ENCODE measurements around the gene OVCH1. TPM values are rescaled to one million over a fixed set of nuclear protein-coding genes. Genes with fewer than 3 reads are reported as not detected.

OVCH1 gene
- total and polyA plus RNA-seq, 9 of the 15 experiments (the other 6 are each of a cell fraction or from before 2014, with no cell fraction given), result not detected

- intact Hi-C loops (cut with micrococcal nuclease) (no loop called here), in situ Hi-C loops (cut with MboI) (no loop called here)
- H2AFZ ChIP-seq (ENCODE audit: low read depth, low read length), result no peak overlapping the region
- 0% methylated on average over 6 of the region's 6 CpGs for WGBS (ENCODE audit: insufficient coverage, low coverage, missing lambda C conversion rate)
- no peaks in the 10 kb centered on the region for H3K79me2 ChIP-seq (ENCODE audit: control insufficient read depth, insufficient read depth, low read length)
- ATAC-seq (no peak), FAIRE-seq (no peak), DNase-seq (ENCODE audit: extremely low read depth in 1 of 4, low spot score in 3 of 4) (no peak)
- BruUV-seq (replicated peaks), result no TSS peak
- H3K9me3 ChIP-seq (replicated peaks; ENCODE audit: control insufficient read depth, insufficient read depth, low read depth, low read length), result no peaks in the 10 kb centered on the region
- POLR2A ChIA-PET, result no interaction called here
- no peaks in the 10 kb centered on the region for H3K9me1 ChIP-seq (ENCODE audit: control insufficient read depth, insufficient read depth, low read length)
- H4K20me1 ChIP-seq (replicated peaks; ENCODE audit: control insufficient read depth, insufficient read depth, low read length), result no peaks in the 10 kb centered on the region
- CTCF ChIA-PET (ENCODE audit: low intra/inter-chr PET ratio), result no interaction called here
- no peak overlapping the region for H3K4me3 ChIP-seq
- no peak overlapping the region for H3K27ac ChIP-seq (ENCODE audit: extremely low read depth, low read depth, low read length)
- no peaks in the 10 kb centered on the region for H3K36me3 ChIP-seq (ENCODE audit: control insufficient read depth, insufficient read depth, low read length)
- H3K4me2 ChIP-seq (ENCODE audit: insufficient read depth, low read length), result no peak overlapping the region
- H3K9ac ChIP-seq (ENCODE audit: insufficient read depth in 1 of 2, low read depth in 2 of 2, low read length in 2 of 2), result no peak overlapping the region
- H3K4me1 ChIP-seq (replicated peaks in 1 of 2; ENCODE audit: control insufficient read depth in 2 of 2, insufficient read depth in 2 of 2, low read length in 2 of 2), result no peaks in the 10 kb centered on the region
- TF ChIP-seq ESRRA (IDR thresholded peaks at IDR 0.05; ENCODE audit: borderline replicate concordance, low read depth) (no peak), FOXK1 (CRISPR knock-in tag; IDR thresholded peaks at IDR 0.05; ENCODE audit: borderline replicate concordance) (no peak), ARID2 (IDR thresholded peaks at IDR 0.05) (no peak), GTF2A2 (tag; IDR thresholded peaks at IDR 0.05) (no peak), MEIS2 (IDR thresholded peaks at IDR 0.05; ENCODE audit: partially characterized antibody) (peak; percentile 12)
- H3K27me3 ChIP-seq (ENCODE audit: control insufficient read depth in 2 of 2, insufficient read depth in 2 of 2, low read length in 2 of 2), result peaks cover 4 to 13% of the 10 kb centered on the region in 2 experiments; a peak in 2 of 5 replicates
These were observed 4.6 kb downstream of the OVCH1 start for GRCh38 chr12:29492891-29493290.

- ATAC-seq (no peak), FAIRE-seq (no peak), DNase-seq (ENCODE audit: extremely low read depth in 1 of 4, low spot score in 3 of 4) (no peak)
- Histone ChIP-seq H2AFZ (ENCODE audit: low read depth, low read length) (no peak overlapping the region), H3K4me1 (replicated peaks in 1 of 2; ENCODE audit: control insufficient read depth in 2 of 2, insufficient read depth in 2 of 2, low read length in 2 of 2) (no peaks in the 10 kb centered on the region), H4K20me1 (replicated peaks; ENCODE audit: control insufficient read depth, insufficient read depth, low read length) (no peaks in the 10 kb centered on the region), H3K9ac (ENCODE audit: insufficient read depth in 1 of 2, low read depth in 2 of 2, low read length in 2 of 2) (no peak overlapping the region), H3K79me2 (ENCODE audit: control insufficient read depth, insufficient read depth, low read length) (no peaks in the 10 kb centered on the region), H3K27ac (ENCODE audit: extremely low read depth, low read depth, low read length) (no peak overlapping the region), H3K4me3 (no peak overlapping the region), H3K36me3 (ENCODE audit: control insufficient read depth, insufficient read depth, low read length) (no peaks in the 10 kb centered on the region), H3K9me1 (ENCODE audit: control insufficient read depth, insufficient read depth, low read length) (no peaks in the 10 kb centered on the region), H3K27me3 (ENCODE audit: control insufficient read depth in 2 of 2, insufficient read depth in 2 of 2, low read length in 2 of 2) (no peaks in the 10 kb centered on the region), H3K9me3 (replicated peaks; ENCODE audit: control insufficient read depth, insufficient read depth, low read depth, low read length) (no peaks in the 10 kb centered on the region), H3K4me2 (ENCODE audit: insufficient read depth, low read length) (no peak overlapping the region)
- POLR2A ChIA-PET, result no interaction called here
- CTCF ChIA-PET (ENCODE audit: low intra/inter-chr PET ratio), result no interaction called here
- no TSS peak for BruUV-seq (replicated peaks)
- in situ Hi-C loops (cut with MboI) (no loop called here), intact Hi-C loops (cut with micrococcal nuclease) (no loop called here)
- 0% methylated on average over 2 of the region's 2 CpGs for WGBS (ENCODE audit: insufficient coverage, low coverage, missing lambda C conversion rate)
- TF ChIP-seq HMBOX1 (IDR thresholded peaks at IDR 0.05) (no peak), ZNF740 (CRISPR knock-in tag; IDR thresholded peaks at IDR 0.05) (no peak), ZNF740 (tag; IDR thresholded peaks at IDR 0.05) (no peak), TOE1 (IDR thresholded peaks at IDR 0.05; ENCODE audit: borderline replicate concordance) (no peak), TOE1 (CRISPR knock-in tag; IDR thresholded peaks at IDR 0.05; ENCODE audit: borderline replicate concordance, low read depth) (no peak), RNF2 (IDR thresholded peaks at IDR 0.05) (no peak), ATF1 (CRISPR knock-in tag; IDR thresholded peaks at IDR 0.05) (no peak), ATF1 (tag; IDR thresholded peaks at IDR 0.05) (no peak), THAP7 (CRISPR knock-in tag; IDR thresholded peaks at IDR 0.05) (no peak), POLR2H (tag; IDR thresholded peaks at IDR 0.05; ENCODE audit: low read depth) (no peak), ZEB2 (IDR thresholded peaks at IDR 0.05) (no peak), SOX6 (IDR thresholded peaks at IDR 0.05) (no peak), HLTF (IDR thresholded peaks at IDR 0.05) (no peak)
These were observed 10.5 kb downstream of the OVCH1 start for GRCh38 chr12:29486972-29487371.

All from K562 (cell line).